Measurements from ENCODE around the gene LTA. TPM values are rescaled to one million over a fixed set of nuclear protein-coding genes. Genes with fewer than 3 reads are reported as not detected.

The LTA gene
- total RNA-seq, 4 donors from 2014 or later: 0.30 TPM; not detected in 3

GRCh38 chr6:31614684-31615578 is 42.8 kb downstream of the LTA start, which contains the start of gene AIF1:
Gene AIF1 (plus strand): TSS chr6:31615234. CDS start chr6:31615330, 96 bp downstream.
- Histone ChIP-seq H3K27ac (no peak within 1 kb of the TSS), H3K36me3 (no peaks in the 10 kb centered on the region), H3K4me3 (no peak within 1 kb of the TSS), H3K27me3 (no peaks in the 10 kb centered on the region), H3K4me1 (no peaks in the 10 kb centered on the region), H3K9me3 (no peaks in the 10 kb centered on the region)
- intact Hi-C loops (cut with DNase I; ENCODE audit: low total_unique reads): no loop called here
- no peak for DNase-seq
- TF ChIP-seq POLR2A (IDR thresholded peaks at IDR 0.05): no peak
- TF ChIP-seq CTCF (IDR thresholded peaks at IDR 0.05): no peak

GRCh38 chr6:31615748-31616147 is 43.7 kb downstream of the LTA start:
- TF ChIP-seq CTCF (IDR thresholded peaks at IDR 0.05): no peak
- no peak for TF ChIP-seq POLR2A (IDR thresholded peaks at IDR 0.05)
- H3K27ac ChIP-seq: no peak overlapping the region
- H3K27me3 ChIP-seq: no peaks in the 10 kb centered on the region
- H3K36me3 ChIP-seq: no peaks in the 10 kb centered on the region
- no peak for DNase-seq
- no peak overlapping the region for H3K4me3 ChIP-seq
- no peaks in the 10 kb centered on the region for H3K9me3 ChIP-seq
- H3K4me1 ChIP-seq: no peaks in the 10 kb centered on the region
- intact Hi-C loops (cut with DNase I; ENCODE audit: low total_unique reads): no loop called here

GRCh38 chr6:31617010-31617409 is 44.9 kb downstream of the LTA start:
- no peaks in the 10 kb centered on the region for H3K36me3 ChIP-seq
- intact Hi-C loops (cut with DNase I; ENCODE audit: low total_unique reads): no loop called here
- H3K4me3 ChIP-seq: no peak overlapping the region
- H3K9me3 ChIP-seq: no peaks in the 10 kb centered on the region
- DNase-seq: no peak
- TF ChIP-seq POLR2A (IDR thresholded peaks at IDR 0.05) (no peak), CTCF (IDR thresholded peaks at IDR 0.05) (no peak)
- H3K4me1 ChIP-seq: peaks cover 0 to 3% of the 10 kb centered on the region in 2 donors
- H3K27me3 ChIP-seq: no peaks in the 10 kb centered on the region
- no peak overlapping the region for H3K27ac ChIP-seq

GRCh38 chr6:31619805-31620585 is 47.9 kb downstream of the LTA start:
- peak overlapping the region; percentile 54 to 68 for H3K4me3 ChIP-seq
- peak overlapping the region; percentile 93 to 98 for H3K27ac ChIP-seq
- no peaks in the 10 kb centered on the region for H3K27me3 ChIP-seq
- DNase-seq: peak; percentile 97 to 99
- TF ChIP-seq CTCF (IDR thresholded peaks at IDR 0.05) (peak in 1 of 4 experiments; percentile 29), POLR2A (IDR thresholded peaks at IDR 0.05) (peak; percentile 90 to 97)
- H3K9me3 ChIP-seq: no peaks in the 10 kb centered on the region
- no peaks in the 10 kb centered on the region for H3K36me3 ChIP-seq
- peaks cover 0 to 8% of the 10 kb centered on the region in 2 donors for H3K4me1 ChIP-seq
- intact Hi-C loops (cut with DNase I; ENCODE audit: low total_unique reads): no loop called here

All from uterus (tissue), 4 donors.